Esophagus mucosa (tissue), 1 donor: ENCODE measurements around the gene RUNX1. TPM values are rescaled to one million over a fixed set of nuclear protein-coding genes. Genes with fewer than 3 reads are reported as not detected.

ENCODE experiments used
- ATAC-seq: fragments of 200-7000 bp; cut with Tn5 transposase; one replicate; pipeline ENCODE4 v1.9.1; 2020
- total RNA-seq: library from RNA; stranded (reverse); gene quantifications from one replicate; pipeline ENCODE4 v1.2.4, GENCODE V29; 2023
- donor health status: DM: yes; HTN: yes; CAD: no.

RUNX1 gene
- total RNA-seq, 1 donor from 2014 or later: 18.3 TPM

- ATAC-seq: no peak
Observed at GRCh38 chr21:34944015-34944755, 104.9 kb downstream of the RUNX1 start.

- ATAC-seq: no peak
Observed at GRCh38 chr21:34942911-34943310, 106.2 kb downstream of the RUNX1 start.

GRCh38 chr21:34941162-34941561, 107.9 kb downstream of the RUNX1 start:
- no peak for ATAC-seq

- ATAC-seq: no peak
Observed at GRCh38 chr21:34939673-34940331, 109.3 kb downstream of the RUNX1 start.

DNA sequence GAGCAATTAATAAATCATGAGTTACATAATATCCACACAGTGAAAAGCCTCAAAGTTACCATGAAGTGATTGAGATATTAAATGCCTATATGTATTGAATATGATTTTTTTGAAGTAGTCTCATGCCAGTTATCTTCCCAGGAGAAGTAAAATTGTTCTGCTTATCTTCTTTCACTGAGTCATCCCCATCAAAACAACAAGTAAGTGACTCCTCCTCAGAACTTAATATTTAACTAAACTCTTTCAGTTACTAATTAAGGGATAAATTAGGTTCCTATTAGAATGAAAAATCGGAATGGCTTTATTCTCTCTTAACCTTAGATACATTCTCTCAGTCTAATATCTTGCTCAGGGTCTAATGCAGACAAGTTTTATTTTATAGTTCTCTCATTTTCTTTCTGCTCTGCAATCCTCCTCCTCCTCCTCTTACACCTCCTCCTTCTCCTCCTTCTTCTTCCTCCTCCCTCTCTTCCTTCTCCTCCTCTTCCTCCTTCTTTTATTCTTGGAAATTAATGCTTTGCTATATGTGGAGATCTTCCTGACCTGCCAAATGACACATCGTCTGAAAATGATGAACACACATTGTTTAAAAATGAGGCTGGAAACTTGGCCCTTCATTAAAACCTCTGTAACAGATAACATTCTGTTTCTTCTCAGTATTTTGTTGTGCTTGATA, 110.9 kb downstream of the RUNX1 start:
- ATAC-seq: no peak

GRCh38 chr21:34936883-34937563, 112.1 kb downstream of the RUNX1 start:
- no peak for ATAC-seq

DNA sequence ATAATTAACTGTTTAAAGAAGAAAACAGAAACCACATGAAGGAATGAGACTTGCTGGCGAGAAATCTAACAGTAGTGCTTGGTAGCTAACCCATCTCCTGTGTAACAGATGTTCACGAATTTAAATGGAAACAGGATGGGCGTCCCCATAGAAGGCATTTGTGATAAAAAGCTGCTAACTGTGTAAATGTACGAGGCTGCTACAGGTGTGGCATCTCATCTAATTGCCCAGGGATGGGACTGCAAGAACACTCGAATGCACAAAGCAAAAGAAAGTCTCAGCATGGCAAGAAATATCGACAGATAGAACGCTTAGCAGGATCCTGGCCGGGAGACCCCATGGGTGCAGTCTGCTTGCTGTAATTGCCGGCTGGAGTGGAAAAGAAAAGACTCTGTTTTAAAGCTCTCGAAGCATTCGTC, 112.7 kb downstream of the RUNX1 start:
- no peak for ATAC-seq

DNA sequence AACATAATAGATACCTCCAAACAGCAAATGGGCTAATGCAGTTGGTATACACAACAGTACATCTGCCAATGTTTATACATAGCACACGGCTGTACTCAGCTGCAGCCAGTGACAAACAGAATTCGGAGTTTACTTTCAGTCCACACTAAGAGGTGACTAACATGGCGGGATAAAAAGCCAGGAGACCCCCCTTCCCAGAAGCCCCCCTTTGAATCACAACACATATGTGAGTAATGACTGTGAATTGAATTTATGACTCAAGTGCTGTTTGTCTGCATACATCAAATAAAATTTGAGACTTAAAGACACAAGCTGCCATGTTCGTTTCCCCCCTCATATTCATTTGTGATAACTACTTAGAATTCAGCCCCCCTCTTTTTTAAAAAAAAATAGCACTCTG, 113.2 kb downstream of the RUNX1 start:
- no peak for ATAC-seq

DNA sequence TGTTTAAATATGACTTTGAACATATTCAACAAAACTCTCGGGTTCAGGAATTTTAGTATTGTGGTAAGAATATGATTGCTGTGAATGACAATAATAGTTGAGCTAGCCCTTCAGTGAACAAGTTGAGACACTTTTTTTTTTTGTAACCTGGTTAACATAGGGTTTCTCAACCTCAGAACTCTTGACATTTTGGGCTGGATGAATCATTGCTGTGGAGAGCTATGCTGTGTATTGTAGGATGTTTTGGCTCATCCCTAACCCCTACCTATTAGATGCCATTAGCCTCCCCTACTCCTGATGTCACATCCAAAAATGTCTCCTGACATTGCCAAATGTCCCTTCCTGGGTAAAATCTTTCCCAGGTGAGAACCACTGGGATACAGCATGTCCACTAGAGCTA, 113.7 kb downstream of the RUNX1 start:
- ATAC-seq: no peak

DNA sequence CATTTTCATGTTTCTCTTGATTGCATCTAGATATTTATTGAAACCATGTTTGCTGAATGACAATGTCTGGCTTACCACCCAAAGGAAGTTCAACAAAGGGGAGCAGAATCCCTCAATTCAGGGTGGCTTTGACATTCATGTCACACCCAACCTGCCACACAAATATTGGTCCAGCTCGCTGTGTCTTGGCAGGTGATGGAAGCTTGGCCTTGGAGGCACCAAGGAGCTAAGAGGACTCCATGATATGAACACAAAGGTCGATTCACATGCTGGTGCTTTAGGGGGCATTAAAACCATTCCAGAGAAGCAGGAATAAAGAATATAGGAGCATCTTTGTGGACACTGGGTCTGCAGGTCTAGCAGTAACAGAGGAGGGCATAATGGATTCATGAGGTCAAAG, 114.8 kb downstream of the RUNX1 start:
- ATAC-seq: no peak

GRCh38 chr21:34933609-34934335, 115.3 kb downstream of the RUNX1 start:
- no peak for ATAC-seq

GRCh38 chr21:34932233-34932632, 116.9 kb downstream of the RUNX1 start:
- ATAC-seq: no peak

DNA sequence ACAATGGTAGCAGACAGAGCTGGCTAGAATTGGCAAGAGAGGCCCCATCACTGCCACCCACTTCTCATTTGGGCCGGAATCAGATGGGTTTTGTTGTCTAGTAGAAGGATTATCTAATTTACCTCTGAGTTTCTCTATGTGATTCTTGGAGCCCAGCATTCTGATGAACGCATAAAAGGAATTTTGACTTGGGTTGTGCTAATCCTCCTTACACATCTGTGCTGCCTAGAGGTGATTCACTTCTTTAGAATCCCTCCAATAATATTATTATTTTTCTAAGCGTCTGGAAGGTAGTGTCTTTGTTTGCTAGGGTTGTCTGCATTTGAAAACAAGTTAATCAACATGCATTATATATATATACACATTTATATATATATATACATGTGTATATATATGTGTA, 118.1 kb downstream of the RUNX1 start:
- no peak for ATAC-seq

DNA sequence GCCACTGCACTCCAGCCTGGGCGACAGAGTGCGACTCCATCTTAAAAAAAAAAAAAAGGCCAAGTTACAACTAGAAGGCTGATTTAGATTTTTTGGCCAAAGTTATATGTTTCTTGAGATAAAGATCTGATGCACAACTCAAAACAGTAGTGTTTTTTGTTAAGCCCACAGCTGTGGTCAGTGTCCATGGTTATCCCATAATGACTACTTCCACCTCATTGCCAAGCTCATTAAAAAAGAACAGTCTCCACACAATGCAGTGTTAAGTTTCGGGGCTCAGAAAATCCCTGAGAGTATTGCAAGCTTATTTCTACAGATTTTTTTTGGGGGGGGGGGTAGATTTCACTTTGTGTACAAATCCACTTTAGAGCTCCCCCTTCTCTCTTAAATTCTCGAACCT, 120.5 kb downstream of the RUNX1 start:
- ATAC-seq: no peak

- no peak for ATAC-seq
Observed at GRCh38 chr21:34927992-34928391, 121.1 kb downstream of the RUNX1 start.

DNA sequence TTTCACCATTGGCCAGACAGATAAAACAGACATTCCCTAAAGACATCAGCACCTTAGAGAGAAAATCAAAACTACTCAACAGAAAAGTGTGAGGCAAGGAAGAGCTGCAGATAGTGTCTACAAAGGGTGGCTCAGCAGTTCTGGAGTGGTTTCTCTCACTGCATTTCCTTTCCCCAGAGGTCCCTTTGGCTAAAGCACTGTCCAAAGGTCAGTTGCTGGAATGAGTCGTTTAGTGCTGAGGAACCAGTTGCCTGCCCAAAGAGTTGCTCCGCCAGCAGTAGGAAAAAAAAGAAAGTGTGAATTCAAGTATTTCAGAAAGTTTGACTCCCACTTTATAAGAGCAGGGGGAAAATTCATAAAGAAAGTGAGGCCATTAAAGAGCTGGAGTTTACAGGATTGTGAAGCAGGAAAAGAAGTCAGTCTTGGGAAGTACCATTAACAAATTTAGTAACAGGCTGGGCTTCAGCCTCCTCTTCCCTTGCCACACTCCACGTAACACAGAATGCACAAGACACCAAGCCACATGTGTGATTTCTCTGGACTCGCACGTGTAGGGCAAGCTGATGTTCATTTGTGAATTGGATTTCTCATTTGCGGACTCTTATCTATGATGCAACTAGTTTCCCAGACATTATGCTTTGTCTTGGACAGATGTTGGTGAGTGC, 122.2 kb downstream of the RUNX1 start:
- no peak for ATAC-seq

- ATAC-seq: no peak
Observed at GRCh38 chr21:34925597-34925996, 123.5 kb downstream of the RUNX1 start.

DNA sequence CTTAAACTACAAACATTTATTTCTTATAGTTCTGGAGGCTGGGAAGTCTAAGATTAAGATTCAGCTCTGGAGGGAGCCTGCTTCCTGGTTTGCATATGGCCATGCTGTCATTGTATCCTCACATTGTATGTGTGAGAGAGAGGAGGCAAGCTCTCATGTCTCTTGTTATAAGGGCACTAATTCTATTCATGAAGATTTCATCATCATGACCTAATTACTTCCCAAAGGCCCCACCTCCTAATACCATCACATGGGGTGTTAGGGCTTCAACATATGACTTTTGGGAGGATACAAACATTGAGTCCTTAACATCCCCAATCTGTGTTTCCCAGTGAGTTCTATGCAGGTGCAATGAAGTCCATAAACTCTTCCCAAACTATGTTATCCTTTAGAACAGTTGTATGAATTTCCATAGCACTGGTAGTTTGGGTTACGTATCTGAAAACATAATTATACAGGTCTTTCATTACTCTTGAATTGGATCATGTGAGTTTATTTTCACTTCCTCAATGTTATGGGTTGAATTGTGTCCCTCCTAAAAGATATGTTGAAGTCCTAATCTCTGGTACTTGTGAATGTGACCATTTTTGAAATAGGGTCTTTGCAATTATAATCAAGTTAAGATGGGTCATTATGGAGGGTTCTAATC, 124.2 kb downstream of the RUNX1 start:
- ATAC-seq: no peak

DNA sequence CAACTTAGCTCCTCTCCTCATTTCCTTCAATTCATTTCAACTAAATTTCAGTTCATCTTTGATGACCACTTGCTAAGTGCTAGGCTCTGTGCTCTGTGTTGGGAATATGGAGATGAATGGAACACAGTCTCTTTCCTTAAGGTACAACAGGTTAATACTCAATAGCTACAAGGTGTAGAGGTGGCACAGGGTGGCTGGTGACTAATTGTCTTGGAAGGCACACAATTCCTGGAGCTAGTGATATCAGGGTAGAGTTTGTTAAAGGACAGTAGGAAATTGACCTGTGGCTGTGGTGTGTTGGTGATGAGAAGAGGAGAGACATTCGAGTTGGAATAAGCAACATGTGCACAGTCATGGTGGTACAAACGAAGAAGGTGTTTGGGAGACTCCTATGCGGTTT, 124.9 kb downstream of the RUNX1 start:
- no peak for ATAC-seq

- no peak for ATAC-seq
Observed at GRCh38 chr21:34923626-34924025, 125.5 kb downstream of the RUNX1 start.

DNA sequence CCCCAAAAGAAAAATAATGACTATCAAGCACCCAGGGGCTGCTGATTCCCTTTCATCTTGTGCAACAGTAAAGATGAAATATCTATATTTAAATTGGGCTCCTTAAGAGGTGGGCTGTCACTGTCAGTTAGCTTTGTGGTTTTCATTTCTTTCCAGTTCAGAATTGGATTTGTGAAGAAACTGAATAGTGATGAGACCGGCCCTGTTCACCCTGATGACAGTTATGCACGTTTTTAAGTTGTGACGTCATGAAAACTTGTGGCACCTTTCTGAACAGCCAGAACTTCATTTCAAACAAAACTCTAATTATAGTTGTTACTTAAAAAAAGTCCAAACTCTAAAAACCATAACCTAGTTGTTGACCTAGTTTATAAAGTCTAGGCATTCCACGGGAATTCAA, 125.9 kb downstream of the RUNX1 start:
- ATAC-seq: no peak
